HG03469 (cell line): ENCODE results near the gene COL6A3.

ENCODE experiments used
- ATAC-seq: cut with Tn5 transposase; IDR thresholded peaks from one replicate; pipeline ENCODE4 v1.9.1; 2021; ENCODE audit warnings: mild to moderate bottlenecking, moderate library complexity, moderate number of reproducible peaks; ENCODE audit not compliant: unreplicated experiment

COL6A3 gene

DNA sequence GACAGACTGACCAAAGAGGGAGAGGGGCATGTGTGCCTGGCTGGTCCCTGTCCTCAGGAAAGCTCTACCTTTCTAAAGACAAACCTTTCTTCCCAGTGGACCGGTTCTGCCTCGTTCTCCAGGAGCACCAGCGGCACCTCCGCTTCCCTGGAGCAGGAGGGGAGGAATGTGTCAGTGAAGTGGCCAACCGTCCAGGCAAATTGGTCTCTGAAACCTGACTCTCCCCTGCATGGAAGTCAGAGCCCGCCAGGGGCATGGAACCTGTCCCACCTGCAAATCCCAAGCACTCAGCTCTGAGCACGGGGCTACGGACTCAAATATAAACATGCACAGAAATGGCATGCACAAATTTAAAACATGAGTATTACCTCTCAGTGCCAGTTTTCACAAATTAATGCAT is 62.9 kb downstream of the COL6A3 start:
- ATAC-seq: no peak

DNA sequence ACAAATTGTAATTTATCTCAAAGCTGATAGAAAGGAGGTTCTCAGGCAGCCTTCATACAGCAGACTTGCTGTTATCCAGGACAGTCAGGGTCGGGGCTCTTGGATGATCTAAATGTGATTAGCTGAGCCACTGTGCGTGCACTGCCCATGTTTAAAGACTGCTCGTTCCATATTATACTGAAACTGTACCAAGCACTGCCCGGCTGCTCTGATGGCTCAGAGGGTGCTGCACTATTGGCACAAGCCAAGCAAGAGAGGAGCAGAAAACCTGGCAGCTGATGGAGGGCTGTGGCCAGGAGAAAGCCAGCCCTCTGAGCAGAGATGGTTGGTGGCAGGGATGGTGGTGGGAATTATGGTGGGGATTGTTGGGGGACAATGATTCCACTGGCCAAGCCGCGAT is 63.4 kb downstream of the COL6A3 start:
- no peak for ATAC-seq

DNA sequence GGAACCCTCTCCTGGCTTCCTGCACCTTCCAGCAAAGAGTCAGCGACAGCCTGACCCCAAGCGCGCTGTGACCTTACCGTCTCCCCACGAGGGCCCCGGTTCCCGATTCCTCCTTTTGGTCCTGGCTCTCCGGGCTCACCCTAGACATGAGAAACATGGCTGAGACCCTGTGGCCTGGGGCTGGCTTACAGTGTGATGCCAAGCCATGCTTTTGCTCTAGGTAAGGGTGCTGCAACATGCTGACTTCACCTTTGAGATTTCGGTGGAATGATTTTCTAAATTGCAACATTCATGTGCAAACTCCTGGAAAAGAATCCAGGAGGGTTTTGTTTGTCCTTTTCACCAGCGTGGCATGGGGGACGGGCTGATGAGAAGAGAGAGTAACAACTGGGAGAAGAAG is 63.9 kb downstream of the COL6A3 start:
- ATAC-seq: no peak

DNA sequence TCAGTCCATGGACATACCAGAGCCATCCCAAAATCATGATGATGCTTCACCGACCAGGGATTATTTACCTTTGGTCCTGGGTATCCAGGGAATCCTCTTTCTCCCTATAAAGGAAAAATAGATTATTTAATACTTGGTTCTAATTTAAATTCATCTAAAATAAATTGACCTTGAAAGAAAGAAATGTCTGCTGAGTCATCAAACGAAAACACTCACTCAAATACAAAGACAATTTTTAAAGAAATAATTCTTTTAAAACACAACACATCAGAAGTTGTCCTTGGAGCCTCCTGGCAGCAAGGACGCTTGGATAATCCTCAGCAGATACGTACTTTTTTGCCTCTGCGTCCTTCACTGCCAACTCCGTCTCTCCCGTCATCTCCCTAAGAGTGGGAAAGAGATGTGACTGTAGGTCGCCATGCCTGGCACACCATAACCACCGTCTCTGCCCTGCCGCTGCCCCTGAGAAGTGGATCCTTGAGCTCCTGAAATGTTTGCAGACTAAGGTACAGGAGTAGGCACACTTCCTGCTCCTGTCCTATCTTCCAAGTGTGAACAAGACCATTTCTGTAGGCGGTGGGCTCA is 65.6 kb downstream of the COL6A3 start:
- ATAC-seq: no peak

DNA sequence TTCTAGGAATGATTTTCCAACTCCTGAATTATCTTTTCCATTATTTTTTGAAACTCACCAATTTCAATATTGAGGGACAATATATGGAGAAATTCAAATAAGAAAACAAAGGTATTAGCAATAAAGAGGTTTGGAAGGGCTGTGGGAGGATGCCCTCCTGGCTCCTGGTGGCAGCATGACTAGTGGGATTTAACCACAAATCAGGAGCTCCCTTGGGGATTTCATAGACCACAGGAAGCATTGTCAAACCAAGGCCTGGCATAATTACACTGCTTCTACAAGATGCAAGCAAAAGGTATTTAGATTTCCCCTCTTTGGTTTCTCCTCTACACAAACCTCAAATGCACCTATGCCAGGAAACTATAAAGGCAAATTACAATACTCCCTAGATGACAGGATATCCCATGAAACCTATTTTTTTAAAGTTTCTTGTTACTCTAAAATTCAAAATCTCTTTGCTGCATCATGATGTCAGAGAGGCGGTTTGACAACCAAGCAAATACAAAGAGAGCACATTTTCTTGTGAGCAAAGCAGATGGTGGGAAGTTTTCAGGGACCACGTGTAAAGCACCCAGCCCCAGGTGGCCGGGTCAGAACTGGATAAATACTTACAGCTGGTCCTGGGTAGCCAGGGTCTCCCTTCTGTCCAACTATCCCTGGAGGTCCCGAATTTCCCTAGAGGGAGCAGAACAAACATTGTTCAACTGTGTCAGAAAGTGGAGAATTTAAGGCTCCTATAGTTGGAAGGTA is 67.9 kb downstream of the COL6A3 start:
- ATAC-seq: no peak

DNA sequence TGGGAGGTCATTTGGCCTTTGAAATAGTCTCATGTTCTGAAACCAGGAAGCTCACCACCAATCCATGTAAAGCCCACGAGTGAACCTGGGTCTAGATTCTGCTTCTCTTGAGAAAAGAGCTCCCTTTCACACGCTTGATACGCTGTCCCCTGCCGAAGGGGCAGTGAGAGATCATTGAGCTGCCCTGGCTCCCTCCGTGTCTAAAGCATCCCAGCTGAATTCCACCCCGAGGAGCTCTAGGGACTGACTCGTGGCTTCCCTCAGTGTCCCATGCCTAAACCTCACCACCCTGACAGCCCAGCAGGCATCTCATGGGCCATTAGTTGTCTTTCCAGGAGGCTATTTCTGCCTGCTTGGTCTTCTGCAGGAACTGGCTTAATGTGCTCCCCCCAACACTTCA is 68.6 kb downstream of the COL6A3 start:
- no peak for ATAC-seq

DNA sequence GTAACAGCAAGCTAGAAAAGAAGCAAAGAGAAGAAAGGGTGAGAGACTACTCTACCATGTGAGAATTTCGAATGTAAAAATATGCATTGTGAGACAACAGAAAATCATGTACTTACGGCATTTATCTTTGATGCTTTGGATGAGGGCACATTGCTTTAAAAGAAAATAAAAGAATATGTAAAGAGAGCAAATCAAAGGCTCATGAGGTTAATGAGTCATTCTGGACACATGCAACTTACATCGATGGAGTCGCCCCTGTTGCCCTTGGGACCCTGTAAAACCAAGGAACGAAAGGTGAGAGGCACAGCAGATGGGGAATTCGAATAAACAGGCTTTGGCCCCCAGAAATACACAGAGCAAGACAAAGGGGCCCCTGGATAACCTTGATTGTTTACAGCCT is 69.0 kb downstream of the COL6A3 start:
- ATAC-seq: no peak

DNA sequence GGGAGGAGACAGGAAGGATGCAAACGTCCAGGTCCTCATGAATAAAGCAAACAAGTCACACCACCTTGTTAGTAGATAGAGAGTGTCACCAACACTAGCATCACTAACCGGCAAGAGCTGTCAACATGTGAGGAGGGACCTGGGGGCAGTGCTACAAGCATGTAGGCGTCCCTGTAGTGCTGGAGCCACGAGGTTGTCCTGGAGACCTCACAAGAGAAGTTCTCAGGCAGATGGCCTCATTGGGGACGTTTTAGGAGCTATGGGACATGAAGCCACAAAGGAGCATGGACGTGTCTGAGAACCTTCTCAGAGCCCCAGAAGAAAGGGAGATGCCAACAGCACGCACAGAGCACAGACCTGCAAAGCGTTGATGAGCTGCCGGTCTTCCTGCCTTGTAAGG is 70.0 kb downstream of the COL6A3 start:
- ATAC-seq: no peak

DNA sequence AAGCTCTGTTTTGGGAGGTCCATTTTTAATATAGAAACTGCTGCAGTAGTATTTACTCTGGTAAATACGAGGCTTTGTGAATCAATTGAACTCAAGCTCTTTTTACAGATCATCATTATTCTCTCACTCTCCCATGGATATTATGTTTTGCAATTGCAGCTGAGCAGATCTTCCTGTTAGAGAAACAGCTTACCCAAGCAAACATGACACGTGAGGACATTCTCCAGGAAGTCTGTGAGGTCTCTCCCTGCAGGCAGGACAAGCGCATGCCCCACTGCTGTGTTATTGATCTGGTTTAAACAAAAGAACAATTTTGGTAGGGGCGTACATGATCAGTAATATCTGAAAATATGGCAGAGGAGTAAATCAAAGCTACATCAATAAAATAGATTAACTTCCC is 72.1 kb downstream of the COL6A3 start:
- no peak for ATAC-seq

DNA sequence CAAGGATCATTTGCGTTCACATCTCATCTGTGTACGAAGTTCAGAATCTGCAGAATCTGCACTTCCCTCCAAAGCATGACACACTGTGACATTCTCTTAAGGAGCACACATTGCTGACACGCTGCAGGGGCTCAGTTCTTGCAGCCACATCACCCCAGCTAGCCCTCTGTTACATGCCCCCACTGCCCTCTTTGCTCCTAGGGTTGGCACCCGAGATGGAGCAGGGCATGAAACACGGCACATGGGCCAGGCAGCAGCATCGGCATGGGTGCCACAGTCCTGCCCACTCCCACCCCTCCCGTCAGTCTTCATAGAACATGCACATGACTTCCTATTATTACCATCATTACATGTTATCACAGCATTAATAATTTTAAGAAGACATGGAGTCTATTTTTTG is 76.4 kb downstream of the COL6A3 start:
- ATAC-seq: no peak

DNA sequence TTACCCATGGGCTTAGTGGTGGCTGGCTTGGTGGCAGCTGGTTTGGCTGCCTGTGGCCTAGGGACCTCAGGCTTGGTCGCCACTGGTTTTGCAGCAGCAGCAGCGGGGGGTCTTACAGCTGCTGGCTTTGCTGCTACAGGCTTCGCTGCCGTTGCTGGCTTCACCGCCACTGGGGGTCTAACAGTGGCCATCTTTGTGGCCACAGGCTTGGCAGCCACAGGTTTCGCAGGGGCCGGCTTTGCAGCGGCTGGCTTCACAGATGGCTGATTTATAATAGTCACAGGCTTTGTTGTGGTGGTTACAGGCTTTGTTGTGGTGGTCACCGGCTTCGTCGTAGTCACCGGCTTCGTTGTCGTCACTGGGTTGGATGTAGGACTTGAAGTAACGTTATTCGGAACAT is 77.8 kb downstream of the COL6A3 start:
- ATAC-seq: no peak

DNA sequence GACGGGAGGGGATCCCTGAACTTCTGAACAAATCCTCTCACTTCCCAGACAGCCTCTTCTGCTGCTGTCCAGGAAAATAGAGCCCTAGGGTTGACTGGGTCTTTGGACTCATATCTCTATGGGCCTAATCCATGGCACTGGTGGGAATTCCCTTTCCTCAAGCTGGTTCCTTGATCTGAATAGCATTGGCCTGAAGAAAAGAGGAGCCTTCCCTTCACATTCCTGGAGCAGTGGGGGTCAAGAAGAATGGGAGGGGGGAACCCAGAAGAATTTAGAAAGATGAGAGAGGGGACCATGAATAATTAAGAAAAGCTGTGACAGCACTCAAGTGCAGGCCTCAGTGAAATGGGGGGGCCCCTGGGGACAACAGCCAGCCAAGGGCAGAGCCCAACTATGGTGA is 80.2 kb downstream of the COL6A3 start:
- ATAC-seq: no peak

DNA sequence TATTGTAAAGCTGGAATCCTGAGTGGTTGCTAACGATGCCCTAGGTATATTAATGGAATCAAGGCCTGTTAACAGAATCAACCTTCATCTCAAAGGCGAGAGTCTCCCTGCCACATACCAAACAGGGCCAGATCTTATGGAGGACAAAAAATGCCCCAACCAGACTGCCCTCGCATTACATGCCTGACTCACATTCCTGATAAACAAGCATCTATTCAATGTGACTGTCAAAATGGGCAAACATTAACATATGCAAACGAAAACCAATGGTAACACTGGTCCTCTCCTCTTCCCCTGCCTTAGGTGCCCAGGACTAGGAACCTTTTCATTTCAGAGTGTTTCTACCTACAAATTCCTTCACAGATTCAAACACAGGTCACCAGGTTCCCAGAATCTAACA is 83.4 kb downstream of the COL6A3 start:
- no peak for ATAC-seq

DNA sequence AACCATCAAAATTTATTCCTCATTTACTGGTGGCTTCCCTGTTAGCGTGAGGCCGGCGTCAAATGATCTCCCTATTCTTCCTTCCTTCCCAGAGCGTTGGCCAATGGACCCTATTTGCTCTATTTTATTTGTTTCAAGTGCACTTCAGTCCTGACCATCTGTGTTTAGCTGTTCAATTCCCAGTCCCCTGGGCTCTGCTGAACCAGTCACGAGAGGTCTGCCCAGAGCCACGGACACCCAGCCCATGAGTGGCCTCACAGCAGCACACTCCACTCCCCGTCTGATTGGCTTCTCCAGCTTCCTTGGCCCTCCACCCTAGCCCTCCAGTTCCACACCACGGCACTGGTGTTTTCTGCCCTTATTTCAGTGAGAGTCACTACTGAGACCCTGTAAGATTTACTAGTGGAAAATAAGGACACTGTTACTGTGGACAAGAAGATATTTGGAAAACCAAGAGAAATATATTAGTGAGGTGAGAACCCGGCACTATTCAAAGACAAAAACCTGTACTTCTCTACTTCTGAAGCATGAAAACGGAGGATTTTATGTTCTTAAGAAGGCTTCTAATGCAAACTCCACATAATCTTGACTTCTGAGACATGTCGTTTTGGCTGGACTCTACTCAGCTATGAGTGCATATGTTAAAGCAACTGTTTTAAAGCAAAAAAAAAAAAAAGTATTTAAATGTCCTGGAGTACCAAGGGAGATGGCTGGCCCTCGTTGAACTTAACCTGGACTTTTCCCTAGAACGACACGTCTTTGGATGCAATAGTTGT is 86.6 kb downstream of the COL6A3 start:
- no peak for ATAC-seq

DNA sequence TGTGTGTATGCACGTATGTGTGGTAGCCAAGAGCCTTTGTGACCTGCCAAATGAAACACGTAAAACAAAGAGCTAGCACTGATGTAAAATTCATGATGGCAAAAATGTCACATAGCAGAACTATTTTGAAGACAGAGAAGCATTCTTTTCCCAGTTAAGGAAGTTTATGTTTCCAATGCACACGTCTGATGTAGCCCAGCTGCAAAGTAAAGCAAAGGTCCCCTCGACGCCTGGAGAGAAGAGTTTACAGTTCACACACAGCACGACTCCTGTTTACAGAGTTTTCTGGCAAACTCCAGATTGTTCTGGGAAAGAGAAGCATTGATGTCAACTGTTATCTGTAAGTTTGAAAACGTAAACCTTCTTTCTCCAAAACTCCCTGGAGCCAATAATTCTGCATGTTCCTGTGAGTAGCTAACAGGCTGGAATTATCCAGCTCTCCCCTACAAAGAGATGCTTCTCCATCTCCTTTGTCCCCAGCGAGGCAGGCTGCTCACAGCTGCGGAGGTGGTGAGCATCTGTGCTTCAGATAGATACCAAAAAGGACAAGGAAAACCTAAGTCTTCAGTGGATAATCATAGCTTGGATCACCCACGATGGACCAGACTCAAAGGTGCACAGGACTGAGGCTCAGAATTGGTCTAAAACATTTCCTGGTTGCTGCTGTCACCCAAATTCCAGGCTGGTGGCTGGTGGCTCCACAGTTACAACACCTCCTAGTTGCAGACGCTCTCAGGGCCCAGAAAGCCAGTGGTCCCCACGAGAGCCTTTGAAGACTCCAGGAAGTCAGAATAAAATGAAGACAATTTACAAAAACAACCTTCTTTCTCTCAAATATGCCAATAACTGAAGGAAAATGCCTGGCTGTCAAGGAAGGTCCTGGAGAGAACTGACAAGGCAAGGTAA is 87.4 kb downstream of the COL6A3 start:
- no peak for ATAC-seq

DNA sequence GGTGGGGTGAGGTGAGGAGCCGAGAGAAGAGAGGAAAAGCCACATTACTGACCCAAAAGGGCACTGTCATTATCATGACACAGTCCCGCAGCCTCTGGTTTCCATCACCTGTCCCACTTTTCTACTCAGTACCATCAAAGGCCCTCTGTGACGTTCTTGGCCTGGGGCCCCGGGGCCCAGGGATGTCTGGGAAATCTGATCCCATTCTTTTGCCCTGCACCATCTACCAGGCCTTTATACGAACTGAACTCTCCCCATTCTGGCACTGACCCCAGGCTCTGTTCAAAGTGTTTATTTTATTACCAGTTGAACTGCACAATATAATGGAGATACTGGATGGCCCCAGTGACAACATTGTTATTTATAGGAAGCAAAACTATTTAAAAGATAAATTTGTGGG is 89.1 kb downstream of the COL6A3 start:
- no peak for ATAC-seq

DNA sequence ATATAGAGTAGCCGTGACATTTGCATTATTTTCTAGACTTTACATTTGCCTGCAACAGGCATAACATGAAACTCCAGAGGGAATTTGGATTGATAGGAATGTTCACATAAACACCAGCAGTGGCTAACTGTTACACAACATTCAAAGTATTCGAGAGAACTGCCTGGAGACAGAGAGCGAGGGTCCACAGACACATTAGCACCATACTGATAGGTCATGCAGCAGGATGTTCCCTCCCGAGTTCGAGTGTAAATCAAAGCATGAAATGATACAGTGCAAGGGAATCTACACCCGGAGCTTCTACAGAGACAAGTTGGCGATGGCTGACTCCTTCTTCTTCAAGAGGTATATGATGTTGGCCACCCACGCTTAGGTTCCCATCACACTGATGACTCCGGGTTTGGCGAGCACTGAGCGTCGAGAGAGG is 89.5 kb downstream of the COL6A3 start:
- no peak for ATAC-seq

DNA sequence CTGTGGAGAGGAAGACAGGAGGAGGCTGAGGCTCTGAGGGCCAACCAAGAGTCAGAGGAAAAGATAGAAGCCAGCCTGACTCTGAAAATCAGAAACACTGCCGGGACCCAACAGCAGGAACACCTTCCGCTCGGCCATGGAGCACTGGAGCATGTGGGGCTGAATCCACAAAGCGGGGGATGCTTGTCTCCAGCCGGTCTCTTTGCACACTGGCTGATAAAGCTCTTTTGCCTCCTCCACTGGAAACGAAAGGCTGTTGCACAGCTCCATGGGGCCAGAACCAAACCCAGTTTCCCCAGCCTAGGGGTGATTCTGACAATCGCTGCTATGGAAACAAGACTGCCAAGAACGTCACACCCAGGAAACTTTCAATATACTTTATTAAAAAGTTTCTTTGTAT is 90.3 kb downstream of the COL6A3 start:
- ATAC-seq: no peak

DNA sequence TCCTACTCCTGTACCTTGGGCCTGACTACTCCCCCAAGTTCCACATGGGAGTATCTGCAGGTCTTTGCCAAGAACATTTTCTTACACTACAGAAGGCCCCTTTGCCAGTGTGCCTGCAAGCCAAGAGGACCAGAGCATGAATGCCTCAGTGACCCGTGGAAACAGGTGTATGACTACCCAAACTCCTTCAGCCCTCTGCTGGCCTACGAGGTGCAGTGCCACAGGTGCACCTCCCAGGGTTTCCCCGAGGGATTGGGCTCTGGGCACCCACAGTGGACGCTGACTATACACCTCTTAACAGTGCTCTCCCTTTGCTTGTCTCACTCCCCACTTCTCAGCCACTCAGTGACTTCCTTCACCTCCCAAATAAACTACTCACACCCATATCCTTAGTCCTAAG is 91.4 kb downstream of the COL6A3 start:
- no peak for ATAC-seq

DNA sequence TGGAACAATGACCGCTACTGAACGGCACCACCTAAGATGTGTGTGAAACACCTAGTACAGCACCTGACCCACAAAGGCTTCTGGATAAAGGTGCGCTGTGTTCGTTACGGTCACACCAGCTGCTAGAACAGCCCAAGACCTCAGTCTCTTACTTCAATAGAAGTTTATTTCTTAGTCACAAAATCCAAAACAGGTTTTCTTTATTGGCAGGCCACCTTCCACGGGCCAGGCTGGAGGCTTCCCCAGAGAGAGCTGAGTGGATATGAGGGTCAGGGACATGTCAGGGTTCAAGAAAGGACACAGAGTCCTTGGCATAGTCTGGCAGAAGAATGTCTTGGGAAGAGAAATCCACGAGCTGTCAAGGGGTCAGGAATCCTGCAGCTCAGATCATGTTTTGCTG is 92.2 kb downstream of the COL6A3 start:
- no peak for ATAC-seq
